HFFc6 (cell line): ENCODE data around the gene PRELID3B. TPM values are rescaled to one million over a fixed set of nuclear protein-coding genes. Genes with fewer than 3 reads are reported as not detected.
A peak's percentile ranks its signal among the peaks of the same experiment; 100 is the strongest.

Experiments
- DNase-seq: peaks from one replicate; pipeline ENCODE4 v3.0.0-alpha.2; 2018
- H3K27ac Mint-ChIP-seq: 2 replicates; pipeline ENCODE4 v1.8.0; 2020; ENCODE audit warnings: mild to moderate bottlenecking, mixed read lengths
- H3K27me3 Mint-ChIP-seq: 2 replicates; pipeline ENCODE4 v1.8.0; 2021; ENCODE audit warnings: mild to moderate bottlenecking, moderate library complexity, mixed read lengths; ENCODE audit not compliant: insufficient read depth
- H3K36me3 Mint-ChIP-seq: 2 replicates; pipeline ENCODE4 v1.8.0; 2021; ENCODE audit warnings: low read depth, mixed read lengths
- H3K4me1 Mint-ChIP-seq: 2 replicates; pipeline ENCODE4 v1.8.0; 2020; ENCODE audit warnings: low read depth, mixed read lengths
- H3K4me3 Mint-ChIP-seq: 2 replicates; pipeline ENCODE4 v1.8.0; 2020; ENCODE audit warnings: mild to moderate bottlenecking, moderate library complexity, mixed read lengths
- H3K9me3 Mint-ChIP-seq: 2 replicates; pipeline ENCODE4 v1.8.0; 2020; ENCODE audit warnings: mild to moderate bottlenecking, mixed read lengths
- total RNA-seq, 6 experiments: library from RNA; stranded (reverse); fragmentation: NEBNext Ultra II Directional; extraction: Animal tissue kit (Norgen Biotek cat#: 25700); gene quantifications; 2 replicates in 1 of 6; 3 replicates in 5 of 6; pipeline ENCODE4 v1.2.3, GENCODE V29; 2021
- TF ChIP-seq, protein P1 (sequence below): fragments of 200-600 bp; sonication (generic); IDR thresholded peaks from 2 replicates; pipeline ENCODE4 v1.5.0; 2021; ENCODE audit warnings: antibody characterized with exemption, mild to moderate bottlenecking

The PRELID3B gene
- total RNA-seq, 6 experiments from 2014 or later: 55.2 to 64.1 (median 59.8) TPM

- Mint-ChIP-seq H3K27me3 (no peaks in the 10 kb centered on the region; the same call in none of the 2 replicates), H3K4me1 (peaks cover 22% of the 10 kb centered on the region), H3K27ac (no peak overlapping the region), H3K36me3 (peaks cover 46% of the 10 kb centered on the region), H3K4me3 (no peak overlapping the region), H3K9me3 (no peaks in the 10 kb centered on the region)
- TF ChIP-seq, protein P1, sequence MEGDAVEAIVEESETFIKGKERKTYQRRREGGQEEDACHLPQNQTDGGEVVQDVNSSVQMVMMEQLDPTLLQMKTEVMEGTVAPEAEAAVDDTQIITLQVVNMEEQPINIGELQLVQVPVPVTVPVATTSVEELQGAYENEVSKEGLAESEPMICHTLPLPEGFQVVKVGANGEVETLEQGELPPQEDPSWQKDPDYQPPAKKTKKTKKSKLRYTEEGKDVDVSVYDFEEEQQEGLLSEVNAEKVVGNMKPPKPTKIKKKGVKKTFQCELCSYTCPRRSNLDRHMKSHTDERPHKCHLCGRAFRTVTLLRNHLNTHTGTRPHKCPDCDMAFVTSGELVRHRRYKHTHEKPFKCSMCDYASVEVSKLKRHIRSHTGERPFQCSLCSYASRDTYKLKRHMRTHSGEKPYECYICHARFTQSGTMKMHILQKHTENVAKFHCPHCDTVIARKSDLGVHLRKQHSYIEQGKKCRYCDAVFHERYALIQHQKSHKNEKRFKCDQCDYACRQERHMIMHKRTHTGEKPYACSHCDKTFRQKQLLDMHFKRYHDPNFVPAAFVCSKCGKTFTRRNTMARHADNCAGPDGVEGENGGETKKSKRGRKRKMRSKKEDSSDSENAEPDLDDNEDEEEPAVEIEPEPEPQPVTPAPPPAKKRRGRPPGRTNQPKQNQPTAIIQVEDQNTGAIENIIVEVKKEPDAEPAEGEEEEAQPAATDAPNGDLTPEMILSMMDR: no peak
- DNase-seq: no peak
Measured at GRCh38 chr20:58986968-58987517, 55.5 kb downstream of the PRELID3B start.

- DNase-seq: no peak
- TF ChIP-seq, protein P1: no peak
- H3K27me3 Mint-ChIP-seq: no peaks in the 10 kb centered on the region; the same call in none of the 2 replicates
- H3K4me3 Mint-ChIP-seq: no peak overlapping the region
- peaks cover 22% of the 10 kb centered on the region for H3K4me1 Mint-ChIP-seq
- no peak overlapping the region for H3K27ac Mint-ChIP-seq
- no peaks in the 10 kb centered on the region for H3K9me3 Mint-ChIP-seq
- peaks cover 42% of the 10 kb centered on the region for H3K36me3 Mint-ChIP-seq
Measured at GRCh38 chr20:58986286-58986967, 56.2 kb downstream of the PRELID3B start.

DNA sequence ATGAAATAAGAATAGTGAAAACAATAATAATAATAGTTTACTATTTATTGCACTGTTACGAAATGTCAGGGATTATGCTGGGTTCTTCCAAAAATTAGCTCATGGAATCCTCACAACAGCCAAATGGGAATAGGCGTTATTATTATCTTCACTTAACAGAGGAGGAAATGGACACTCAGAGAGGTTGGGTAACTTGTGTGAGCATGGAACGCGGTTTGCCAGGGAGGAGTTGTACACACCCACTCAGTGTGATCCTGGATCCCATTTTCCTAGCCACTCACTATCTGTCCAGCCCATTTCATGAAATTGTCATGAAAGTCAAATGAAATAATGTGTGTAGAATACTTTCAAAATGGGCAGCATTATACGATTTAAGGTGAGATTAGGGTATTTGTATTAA lies 56.9 kb downstream of the PRELID3B start:
- H3K36me3 Mint-ChIP-seq: peaks cover 35% of the 10 kb centered on the region
- peaks cover 22% of the 10 kb centered on the region for H3K4me1 Mint-ChIP-seq
- DNase-seq: no peak
- no peak overlapping the region for H3K27ac Mint-ChIP-seq
- no peak overlapping the region for H3K4me3 Mint-ChIP-seq
- no peaks in the 10 kb centered on the region for H3K9me3 Mint-ChIP-seq
- TF ChIP-seq, protein P1: no peak
- no peaks in the 10 kb centered on the region; the same call in none of the 2 replicates for H3K27me3 Mint-ChIP-seq

DNA sequence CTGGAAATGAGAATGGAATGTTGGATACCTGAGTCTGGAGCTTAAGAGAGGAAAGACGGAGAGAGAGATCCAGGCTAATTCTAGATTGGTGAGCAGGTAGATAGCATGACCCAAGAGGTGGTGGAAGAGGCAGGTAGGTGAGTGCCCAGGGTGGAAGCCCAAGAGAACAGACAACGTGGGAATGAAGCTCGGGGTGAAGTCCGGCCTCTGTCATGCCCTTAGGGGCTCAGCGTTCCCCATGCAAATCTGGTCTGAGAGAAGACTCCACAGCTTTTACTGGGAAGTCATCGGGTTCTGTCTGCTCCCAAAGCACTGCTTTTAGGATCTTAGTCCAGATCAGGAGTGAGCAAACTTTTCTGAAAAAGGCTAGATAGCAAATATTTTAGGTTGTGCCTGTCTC lies 57.9 kb downstream of the PRELID3B start:
- H3K36me3 Mint-ChIP-seq: peaks cover 31% of the 10 kb centered on the region
- peaks cover 22% of the 10 kb centered on the region for H3K4me1 Mint-ChIP-seq
- no peak for DNase-seq
- H3K4me3 Mint-ChIP-seq: no peak overlapping the region
- no peaks in the 10 kb centered on the region for H3K9me3 Mint-ChIP-seq
- no peaks in the 10 kb centered on the region; the same call in none of the 2 replicates for H3K27me3 Mint-ChIP-seq
- TF ChIP-seq, protein P1: no peak
- peak overlapping the region; percentile 38; the same call in 1 of the 2 replicates for H3K27ac Mint-ChIP-seq

Other genes starting within 250 kb of the PRELID3B start
- gene GNAS-AS1, start 191.9 kb downstream of the PRELID3B start, total RNA-seq: 1 to 10 TPM; 1.0 to 1.5 (median 1.3) TPM
- gene GNAS, start 190.1 kb downstream of the PRELID3B start, total RNA-seq: 1,000 to 10,000 TPM in 2 of 6 experiments, 100 to 1,000 TPM in 4; 820 to 1,032 (median 914) TPM
- 10 to 100 TPM; 52.3 to 64.0 (median 62.1) TPM for gene NELFCD, start 61.5 kb downstream of the PRELID3B start, total RNA-seq
- gene CTSZ, start 35.5 kb downstream of the PRELID3B start, total RNA-seq: 100 to 1,000 TPM; 124 to 240 (median 136) TPM
- not detected for gene TUBB1, start 23.4 kb downstream of the PRELID3B start, total RNA-seq
- 10 to 100 TPM; 75.0 to 91.4 (median 84.4) TPM for gene ATP5F1E, start 10.5 kb downstream of the PRELID3B start, total RNA-seq
- not detected for gene ZNF831, start 121.0 kb upstream of the PRELID3B start, total RNA-seq